Sigmoid colon (tissue), 4 donors: ENCODE measurements around the gene TSR3.

Experiments used
- EP300 ChIP-seq, 4 donors: sonication (generic); formaldehyde crosslinking; IDR thresholded peaks; one replicate each; pipeline ENCODE4 v1.6.1; 2017; ENCODE audit warnings: antibody characterized with exemption in 4 of 4
- POLR2A ChIP-seq, 2 donors: fragments of 450-650 bp; IDR thresholded peaks; one replicate each; pipeline ENCODE4 v1.6.1; 2016; ENCODE audit warnings: antibody characterized with exemption in 2 of 2, mild to moderate bottlenecking in 2 of 2, moderate library complexity in 2 of 2
- POLR2AphosphoS5 ChIP-seq, 4 donors: sonication (generic); formaldehyde crosslinking; IDR thresholded peaks; one replicate each; pipeline ENCODE4 v1.6.1; 2017; ENCODE audit warnings: antibody characterized with exemption in 4 of 4
- TF ChIP-seq, protein P1 (sequence below), 4 experiments: fragments of 450-650 bp in 3 of 4; fragments of 200-600 bp in 1 of 4; IDR thresholded peaks; one replicate each; pipeline ENCODE4 v1.5.1; 2016 to 2019; ENCODE audit warnings: antibody characterized with exemption in 4 of 4, mild to moderate bottlenecking in 3 of 4, moderate library complexity in 2 of 4

DNA sequence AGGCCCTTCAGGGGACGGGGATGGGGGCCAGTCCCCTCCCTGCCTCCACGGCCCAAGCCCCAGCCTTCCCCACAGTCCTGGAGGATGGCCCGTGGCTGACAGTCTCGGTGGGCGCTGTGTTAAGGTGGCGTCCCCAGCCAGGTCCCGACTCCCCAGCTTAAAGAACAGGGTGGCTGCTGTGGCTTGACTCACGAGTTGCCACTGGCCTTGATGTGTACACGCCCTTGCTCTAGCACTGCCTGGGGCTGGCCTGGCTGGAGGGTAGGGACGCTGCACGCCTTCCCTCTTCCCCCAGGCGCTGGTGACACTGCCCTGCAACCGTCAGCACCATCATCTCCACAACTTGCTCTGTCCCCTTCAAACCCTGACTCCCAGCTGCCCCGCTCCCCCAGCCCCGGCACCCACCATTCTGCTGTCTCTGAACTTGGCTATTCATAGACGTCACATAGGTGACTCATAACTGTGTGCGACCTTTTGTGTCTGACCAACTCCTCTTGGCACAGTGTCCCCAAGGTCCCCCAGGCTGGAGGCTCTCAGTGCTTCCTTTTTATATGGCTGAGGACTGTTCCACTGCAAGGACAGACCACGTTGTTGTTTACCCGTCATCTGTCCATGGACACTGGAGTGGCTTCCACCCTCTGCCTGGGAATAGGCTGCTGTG, 6.4 kb upstream of the TSR3 start:
- TF ChIP-seq, protein P1, sequence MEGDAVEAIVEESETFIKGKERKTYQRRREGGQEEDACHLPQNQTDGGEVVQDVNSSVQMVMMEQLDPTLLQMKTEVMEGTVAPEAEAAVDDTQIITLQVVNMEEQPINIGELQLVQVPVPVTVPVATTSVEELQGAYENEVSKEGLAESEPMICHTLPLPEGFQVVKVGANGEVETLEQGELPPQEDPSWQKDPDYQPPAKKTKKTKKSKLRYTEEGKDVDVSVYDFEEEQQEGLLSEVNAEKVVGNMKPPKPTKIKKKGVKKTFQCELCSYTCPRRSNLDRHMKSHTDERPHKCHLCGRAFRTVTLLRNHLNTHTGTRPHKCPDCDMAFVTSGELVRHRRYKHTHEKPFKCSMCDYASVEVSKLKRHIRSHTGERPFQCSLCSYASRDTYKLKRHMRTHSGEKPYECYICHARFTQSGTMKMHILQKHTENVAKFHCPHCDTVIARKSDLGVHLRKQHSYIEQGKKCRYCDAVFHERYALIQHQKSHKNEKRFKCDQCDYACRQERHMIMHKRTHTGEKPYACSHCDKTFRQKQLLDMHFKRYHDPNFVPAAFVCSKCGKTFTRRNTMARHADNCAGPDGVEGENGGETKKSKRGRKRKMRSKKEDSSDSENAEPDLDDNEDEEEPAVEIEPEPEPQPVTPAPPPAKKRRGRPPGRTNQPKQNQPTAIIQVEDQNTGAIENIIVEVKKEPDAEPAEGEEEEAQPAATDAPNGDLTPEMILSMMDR (IDR thresholded peaks at IDR 0.05): no peak
- TF ChIP-seq POLR2A (IDR thresholded peaks at IDR 0.05): no peak
- no peak for TF ChIP-seq EP300 (IDR thresholded peaks at IDR 0.05)
- TF ChIP-seq POLR2AphosphoS5 (IDR thresholded peaks at IDR 0.05): no peak
